ENCODE results near the gene FCHSD2.

DNA sequence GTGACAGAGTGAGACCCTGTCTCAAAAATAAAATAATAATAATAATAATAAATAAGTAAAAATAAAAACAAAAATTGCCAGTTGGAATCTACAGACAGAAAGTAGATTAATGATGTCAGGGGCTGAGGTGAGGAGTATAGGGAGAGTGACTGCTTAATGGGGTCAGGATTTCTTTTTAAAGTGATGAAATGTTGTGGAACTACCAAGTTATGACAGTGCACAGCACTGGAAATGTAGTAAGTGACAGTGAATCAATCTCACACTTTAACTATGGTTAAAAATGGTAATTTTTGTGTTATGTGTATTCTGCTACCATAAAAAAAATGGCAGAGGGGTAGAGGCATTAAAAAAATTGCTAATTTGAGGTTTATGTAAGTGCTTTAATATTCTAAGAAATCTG lies 240.7 kb downstream of the FCHSD2 start:
- TF ChIP-seq, protein P1, sequence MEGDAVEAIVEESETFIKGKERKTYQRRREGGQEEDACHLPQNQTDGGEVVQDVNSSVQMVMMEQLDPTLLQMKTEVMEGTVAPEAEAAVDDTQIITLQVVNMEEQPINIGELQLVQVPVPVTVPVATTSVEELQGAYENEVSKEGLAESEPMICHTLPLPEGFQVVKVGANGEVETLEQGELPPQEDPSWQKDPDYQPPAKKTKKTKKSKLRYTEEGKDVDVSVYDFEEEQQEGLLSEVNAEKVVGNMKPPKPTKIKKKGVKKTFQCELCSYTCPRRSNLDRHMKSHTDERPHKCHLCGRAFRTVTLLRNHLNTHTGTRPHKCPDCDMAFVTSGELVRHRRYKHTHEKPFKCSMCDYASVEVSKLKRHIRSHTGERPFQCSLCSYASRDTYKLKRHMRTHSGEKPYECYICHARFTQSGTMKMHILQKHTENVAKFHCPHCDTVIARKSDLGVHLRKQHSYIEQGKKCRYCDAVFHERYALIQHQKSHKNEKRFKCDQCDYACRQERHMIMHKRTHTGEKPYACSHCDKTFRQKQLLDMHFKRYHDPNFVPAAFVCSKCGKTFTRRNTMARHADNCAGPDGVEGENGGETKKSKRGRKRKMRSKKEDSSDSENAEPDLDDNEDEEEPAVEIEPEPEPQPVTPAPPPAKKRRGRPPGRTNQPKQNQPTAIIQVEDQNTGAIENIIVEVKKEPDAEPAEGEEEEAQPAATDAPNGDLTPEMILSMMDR (IDR thresholded peaks at IDR 0.05), result no peak
- TF ChIP-seq POLR2AphosphoS5 (IDR thresholded peaks at IDR 0.05) (no peak), EP300 (IDR thresholded peaks at IDR 0.05) (no peak)
